HG02840 (cell line): Measurements from ENCODE around the gene SDHAF3.
"Not testable (repeated sequence)": the region's sequence is repeated elsewhere in the genome, so short reads cannot be mapped to it uniquely, and the experiment has no call there.

ENCODE experiments used
- ATAC-seq: cut with Tn5 transposase; IDR thresholded peaks from one replicate; pipeline ENCODE4 v1.9.1; 2021; ENCODE audit warnings: mild to moderate bottlenecking, moderate library complexity, moderate number of reproducible peaks; ENCODE audit not compliant: unreplicated experiment, low FRiP score

SDHAF3 gene

DNA sequence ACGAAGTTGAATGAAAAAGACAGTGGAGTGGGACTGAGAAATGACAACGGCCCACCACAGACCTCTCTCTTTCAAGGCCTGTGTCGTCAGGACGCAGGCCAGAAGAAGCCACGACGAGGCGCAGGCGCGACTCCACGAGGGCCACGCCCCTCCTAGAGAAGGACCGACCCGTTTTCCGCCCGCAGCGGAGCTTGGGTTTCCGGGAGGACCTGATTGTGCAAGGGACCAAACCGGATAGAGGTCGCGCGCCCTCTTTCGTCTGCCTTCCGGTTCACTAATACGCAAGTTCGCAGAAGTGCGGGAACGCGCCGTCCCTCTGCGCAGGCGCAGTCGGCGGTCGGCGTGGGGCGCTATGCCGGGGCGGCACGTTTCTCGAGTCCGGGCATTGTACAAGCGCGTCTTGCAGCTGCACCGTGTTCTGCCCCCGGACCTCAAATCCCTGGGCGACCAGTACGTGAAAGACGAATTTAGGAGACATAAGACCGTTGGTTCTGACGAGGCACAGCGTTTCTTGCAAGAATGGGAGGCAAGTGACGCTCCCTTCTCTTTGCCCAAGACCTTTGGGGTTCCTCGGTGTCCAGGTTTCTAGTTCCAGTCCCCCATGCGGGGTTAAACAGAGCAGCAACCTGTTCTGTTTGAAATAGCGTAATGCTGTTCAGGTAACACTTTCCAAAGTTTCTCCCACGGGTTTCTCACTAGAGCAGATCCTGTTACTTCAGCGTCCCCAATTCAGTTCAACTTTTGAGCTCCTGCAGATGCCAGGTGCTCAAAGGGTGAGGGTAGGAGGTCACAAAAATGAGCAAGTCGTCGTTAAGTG is at the start of gene SDHAF3:
Gene SDHAF3, plus strand, starts transcription at position 327 of the 817 bp plus-strand sequence. Its CDS starts 26 bp downstream, at position 353.
- peak; percentile 96 for ATAC-seq

GRCh38 chr7:97072025-97072424 is 45.5 kb upstream of the SDHAF3 start:
- not testable (repeated sequence) for ATAC-seq

DNA sequence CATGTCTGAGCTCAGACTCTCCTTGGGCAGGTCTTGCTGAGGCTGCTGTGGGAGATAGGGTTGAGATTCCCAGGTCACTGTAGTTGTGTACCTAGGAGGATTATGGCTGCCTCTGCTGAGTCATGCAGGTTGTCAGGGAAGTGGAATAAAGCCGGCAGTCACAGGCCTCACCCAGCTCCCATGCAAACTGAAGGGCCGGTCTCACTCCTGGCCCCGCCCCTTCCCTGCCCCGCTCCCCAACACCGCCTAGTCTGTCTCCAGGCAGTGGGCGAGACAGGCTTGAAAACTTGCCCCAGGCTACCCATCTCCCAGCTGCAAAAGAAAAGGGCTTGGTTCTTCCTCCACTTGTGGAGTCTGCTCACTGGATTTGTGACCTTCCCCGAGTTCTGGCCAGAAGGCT is 41.6 kb upstream of the SDHAF3 start:
- no peak for ATAC-seq

- no peak for ATAC-seq
Measured at GRCh38 chr7:97078023-97078969, 39.2 kb upstream of the SDHAF3 start.

GRCh38 chr7:97079300-97079699 is 38.2 kb upstream of the SDHAF3 start:
- no peak for ATAC-seq

DNA sequence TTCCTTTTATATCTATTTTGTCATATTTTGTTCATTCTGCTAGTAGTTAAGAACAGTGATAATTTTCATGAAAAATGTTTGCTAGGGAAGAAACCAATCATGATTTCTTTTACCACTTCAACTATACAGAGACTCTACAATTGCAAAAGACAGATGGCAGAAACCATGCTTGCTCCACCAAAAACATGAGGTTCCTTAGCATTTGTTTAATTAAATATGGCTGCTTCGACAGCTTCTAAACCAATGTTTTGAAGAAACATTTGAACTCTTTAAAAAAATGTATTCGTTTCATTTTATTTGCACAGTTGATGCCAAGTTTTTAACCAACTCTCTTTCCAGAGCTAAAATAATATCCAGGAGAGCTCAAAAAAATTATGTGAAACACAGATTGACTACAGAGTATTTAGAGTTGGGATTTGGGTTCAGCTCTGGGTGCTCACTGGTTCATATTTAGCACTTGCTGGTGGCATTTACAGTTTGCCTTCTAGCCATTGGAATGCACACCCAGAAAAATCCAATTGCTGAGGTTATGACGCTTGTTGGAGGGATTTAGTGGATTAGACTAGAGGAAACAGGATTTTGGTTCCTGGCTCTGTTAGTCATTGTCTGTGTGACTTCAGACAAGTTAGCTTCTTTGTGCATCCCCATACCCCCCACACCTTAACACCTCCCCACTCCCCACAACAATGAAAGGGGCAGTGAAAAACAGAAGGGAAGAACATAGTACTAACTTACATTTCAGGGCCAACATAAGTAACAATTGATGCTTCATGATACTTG is 35.8 kb upstream of the SDHAF3 start:
- no peak for ATAC-seq

GRCh38 chr7:97088364-97088763 is 29.1 kb upstream of the SDHAF3 start:
- no peak for ATAC-seq

GRCh38 chr7:97089771-97090170 is 27.7 kb upstream of the SDHAF3 start:
- no peak for ATAC-seq

GRCh38 chr7:97090761-97091353 is 26.6 kb upstream of the SDHAF3 start:
- ATAC-seq = no peak

GRCh38 chr7:97094284-97094930 is 23.1 kb upstream of the SDHAF3 start:
- ATAC-seq = no peak

- no peak for ATAC-seq
Measured at GRCh38 chr7:97096037-97096436, 21.5 kb upstream of the SDHAF3 start.

DNA sequence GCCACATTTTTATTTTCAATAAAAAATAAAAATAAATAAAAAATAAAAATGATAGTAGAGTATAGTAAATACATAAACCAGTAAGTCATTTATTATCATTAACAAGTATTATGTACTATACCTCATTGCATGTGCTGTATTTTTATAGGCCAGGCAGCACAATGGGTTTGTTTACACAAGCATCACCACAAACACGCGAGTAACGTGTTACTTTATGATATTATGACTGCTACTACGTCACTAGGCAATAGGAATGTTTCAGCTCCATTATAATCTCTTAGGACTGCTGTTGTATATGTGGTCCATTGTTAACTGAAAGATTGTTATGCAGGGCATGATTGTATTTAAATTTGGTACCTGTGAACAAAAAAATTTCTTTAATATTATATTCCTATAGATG is 20.8 kb upstream of the SDHAF3 start:
- no peak for ATAC-seq

DNA sequence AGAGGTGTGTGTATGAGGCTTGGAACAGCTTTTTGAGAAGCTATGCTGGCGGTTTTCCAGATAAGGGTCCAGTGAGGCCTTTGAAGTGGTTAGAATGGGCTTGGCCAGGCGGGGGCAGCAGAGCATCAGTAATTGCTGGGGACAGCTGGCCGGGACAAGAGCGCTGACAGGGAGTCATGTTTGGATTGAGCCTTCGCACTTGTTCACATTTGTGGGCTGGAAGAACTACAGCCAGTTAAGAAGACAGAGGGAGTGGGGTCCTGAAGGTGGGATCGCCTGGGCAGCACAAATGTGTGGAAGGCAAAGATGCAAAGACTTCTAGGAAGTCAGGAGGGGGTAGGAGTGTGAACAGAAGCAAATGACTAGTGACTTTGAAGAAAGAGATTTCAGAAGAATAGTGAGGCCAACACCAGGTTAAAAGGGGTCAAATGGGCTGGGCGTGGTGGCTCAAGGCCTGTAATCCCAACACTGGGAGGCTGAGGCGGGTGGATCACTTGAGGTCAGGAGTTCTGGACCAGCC is 12.7 kb upstream of the SDHAF3 start:
- ATAC-seq = peak; percentile 88

DNA sequence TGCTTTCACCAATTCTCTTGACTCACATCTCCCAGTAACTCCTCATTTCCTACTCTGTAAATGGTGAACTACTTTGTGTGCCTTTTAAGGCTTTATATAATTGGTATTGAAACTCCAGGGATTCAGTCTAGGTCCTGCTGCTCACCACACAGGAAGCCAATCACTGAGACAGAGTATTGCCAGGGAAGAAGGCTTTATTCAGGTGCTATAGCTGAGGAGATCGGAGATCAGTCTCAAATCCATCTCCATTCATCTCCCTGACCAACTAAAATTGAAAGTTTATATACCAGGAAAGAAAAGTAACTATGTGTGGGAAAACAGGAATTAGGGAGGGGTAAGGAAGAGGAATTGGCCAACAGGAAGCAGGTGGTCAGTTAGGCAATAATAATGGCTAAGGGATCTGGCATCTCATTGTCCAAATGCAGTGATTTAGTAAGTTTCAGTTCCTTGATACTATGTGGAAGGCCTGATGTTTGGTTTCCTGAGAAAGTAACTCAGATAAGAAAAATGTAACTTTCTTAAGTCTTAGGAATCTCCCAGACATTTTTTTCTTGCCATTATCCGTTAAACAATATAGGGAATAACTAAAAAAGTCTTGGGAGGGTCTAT is 10.2 kb upstream of the SDHAF3 start:
- no peak for ATAC-seq

DNA sequence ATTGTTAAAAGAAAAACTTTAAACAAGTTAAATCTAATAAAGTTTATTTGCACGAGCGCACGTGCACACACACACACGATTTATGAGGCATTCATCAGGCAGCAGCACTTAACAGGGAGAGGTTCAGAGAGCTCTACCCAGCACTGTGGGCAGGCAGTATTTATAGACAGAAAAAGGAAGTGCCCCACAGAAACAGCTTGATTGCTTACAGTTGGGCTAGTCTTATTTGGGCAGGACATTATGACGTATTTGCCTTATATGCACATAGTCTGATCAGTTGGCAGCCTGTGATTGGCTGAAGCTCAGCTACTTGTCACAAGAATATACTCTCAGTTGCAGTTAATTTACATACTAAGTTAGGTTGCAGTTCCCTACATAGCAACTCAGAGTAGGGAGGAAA is 1.2 kb upstream of the SDHAF3 start:
- no peak for ATAC-seq

- no peak for ATAC-seq
Measured at GRCh38 chr7:97117035-97117371, 495 bp upstream of the SDHAF3 start.

DNA sequence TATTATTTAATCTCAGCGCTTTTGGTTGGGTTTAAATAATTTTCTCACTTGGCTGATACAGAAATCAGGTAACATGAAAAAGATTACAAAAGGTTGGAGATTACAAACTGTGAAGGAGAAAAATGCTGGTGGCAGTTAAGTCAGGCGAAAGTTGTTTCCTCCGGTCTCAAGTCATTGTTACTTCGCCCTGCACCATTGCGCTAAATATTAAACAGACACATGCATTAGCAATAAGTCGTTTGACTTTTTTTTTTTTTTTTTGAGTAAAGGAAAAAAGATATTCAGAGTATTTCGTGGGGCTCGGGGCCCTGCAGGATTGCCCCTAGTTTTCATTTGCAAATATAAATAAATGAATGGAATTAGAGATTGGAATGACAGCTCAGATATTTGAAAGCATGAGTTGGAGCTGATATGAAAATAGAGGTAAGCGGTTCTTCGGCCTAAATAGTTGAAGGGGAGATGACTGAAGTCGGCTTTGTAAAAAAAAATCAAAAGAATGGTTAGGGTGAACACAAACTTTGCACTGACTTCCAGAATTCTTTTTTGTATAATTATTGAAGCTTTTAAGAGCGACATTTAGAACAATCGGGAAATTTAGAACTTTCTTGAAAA is 914 bp downstream of the SDHAF3 start:
- no peak for ATAC-seq

DNA sequence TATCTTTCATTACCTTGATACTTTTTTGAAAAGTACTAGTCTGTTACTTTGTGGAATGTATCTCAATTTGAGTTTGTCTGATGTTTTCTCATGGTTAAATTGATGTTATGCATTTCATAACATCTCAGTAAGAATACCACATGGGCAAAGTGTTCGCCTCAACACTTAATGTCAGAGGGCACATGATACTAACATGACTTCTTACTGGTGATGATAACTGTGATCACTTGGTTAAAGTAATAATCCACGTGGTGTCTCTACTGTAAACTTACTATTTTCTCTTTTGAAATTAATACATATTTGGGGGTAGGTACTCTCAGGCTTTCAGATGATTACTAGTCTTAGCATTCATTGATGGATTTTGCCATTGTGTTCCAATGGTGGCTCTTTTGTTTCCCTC is 2.2 kb downstream of the SDHAF3 start:
- ATAC-seq = no peak
